Measurements from ENCODE around the gene TPR. TPM values are rescaled to one million over a fixed set of nuclear protein-coding genes. Genes with fewer than 3 reads are reported as not detected.

The TPR gene
- total and polyA plus RNA-seq, 2 of the 8 experiments (the other 6 are each of a cell fraction or from before 2014, with no cell fraction given), result 57.1 to 102 TPM

GRCh38 chr1:186420311-186420710 is 45.3 kb upstream of the TPR start (continued):
- TF ChIP-seq CHD7 (IDR thresholded peaks at IDR 0.05; ENCODE audit: insufficient replicate concordance, low read length), result no peak
